Activated CD4-positive, CD25-positive, alpha-beta regulatory T cell treated with anti-CD3 and anti-CD28 coated beads, Interleukin-2, amount 50 U/mL, for 16 hours (primary cell): Measurements from ENCODE around the gene KERA.

ENCODE experiments used
- DNase-seq: peaks from one replicate; pipeline ENCODE4 v3.0.0-alpha.2; 2020; ENCODE audit warnings: low read depth, low spot score

KERA gene

GRCh38 chr12:91009319-91009950 is 48.4 kb downstream of the KERA start:
- no peak for DNase-seq

DNA sequence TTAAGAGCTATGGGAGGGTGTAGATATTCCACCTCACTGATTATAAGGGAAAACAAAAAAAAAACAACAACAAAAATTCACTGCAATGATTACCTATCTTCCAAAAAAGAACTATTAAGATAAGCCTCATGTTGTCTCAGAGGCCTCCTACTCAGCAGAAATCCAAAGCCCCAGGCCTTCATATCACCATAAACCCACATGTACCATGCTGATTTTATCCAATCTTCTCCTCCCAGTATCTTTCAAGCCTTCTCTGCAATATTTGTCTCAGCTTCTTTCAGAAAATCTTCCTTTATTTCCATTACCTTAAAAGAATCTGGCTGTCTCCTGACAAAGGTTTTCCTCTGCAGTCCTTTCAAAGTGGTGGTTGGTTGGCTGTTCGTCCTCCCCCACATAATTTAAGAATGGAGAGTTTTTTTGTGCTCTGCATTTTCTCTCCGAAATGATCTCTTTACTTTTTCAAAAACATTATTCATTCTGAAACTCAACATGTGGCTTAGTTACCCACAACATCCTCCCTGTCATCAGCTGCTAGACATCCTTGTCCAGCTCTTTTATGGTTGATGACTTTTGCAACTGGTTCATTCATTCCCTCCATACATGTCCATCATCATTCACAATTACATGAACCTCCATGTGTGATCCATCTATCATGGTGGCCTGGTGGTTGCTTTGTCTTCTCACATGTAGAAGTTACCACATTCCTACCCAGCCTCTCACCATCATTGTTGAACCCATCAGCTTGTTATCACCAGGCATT is 50.1 kb downstream of the KERA start:
- DNase-seq: no peak

DNA sequence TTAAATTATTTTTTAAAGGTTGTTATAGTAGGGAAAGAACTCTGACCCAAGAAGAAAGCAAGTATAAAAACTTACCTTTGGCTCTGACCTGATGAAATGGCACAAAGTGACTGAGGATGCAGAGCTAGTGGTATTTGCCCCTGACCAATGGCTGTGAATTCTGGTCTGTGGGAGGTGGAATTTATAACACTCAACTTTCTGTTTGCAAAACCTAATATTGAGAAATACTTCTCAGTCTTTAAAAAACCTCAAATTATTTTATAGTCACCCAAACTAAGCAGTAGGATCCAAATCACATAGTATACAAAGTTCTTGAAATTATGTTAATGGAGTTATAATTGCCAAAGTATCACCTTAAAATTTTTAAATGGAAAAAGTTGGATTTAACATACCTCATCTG is 53.0 kb downstream of the KERA start, which contains the start of gene EPYC:
Gene EPYC (minus strand): TSS at position 101 of the 400 bp plus-strand sequence. CDS start 2,407 bp downstream, outside the sequence.
- no peak for DNase-seq

GRCh38 chr12:91003737-91004136 is 54.1 kb downstream of the KERA start:
- DNase-seq: no peak

DNA sequence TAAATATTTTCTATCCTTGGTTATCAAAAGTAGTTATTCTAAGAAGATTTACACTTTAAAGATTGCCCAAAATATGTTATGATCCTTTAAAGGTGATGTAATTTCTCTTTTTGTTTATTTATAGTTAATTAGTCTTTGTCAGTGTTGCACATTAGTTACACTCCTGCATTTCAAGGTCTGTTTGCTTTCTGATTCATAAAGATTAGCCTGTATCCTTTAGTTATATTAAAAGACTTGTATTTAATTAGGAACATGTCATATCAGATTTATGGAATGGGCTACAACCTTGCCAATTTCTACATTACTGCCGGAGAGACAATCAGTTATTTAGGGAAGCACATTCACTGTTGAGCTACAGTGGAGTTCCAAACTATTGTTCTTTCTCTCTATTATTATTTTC is 56.5 kb downstream of the KERA start:
- no peak for DNase-seq
